HG03066 (cell line): ENCODE data around the gene MDM4.
"Not testable (repeated sequence)": the region's sequence is repeated elsewhere in the genome, so short reads cannot be mapped to it uniquely, and the experiment has no call there.

ENCODE experiments used
- ATAC-seq: cut with Tn5 transposase; IDR thresholded peaks from one replicate; pipeline ENCODE4 v1.9.1; 2021; ENCODE audit warnings: low read depth; ENCODE audit not compliant: unreplicated experiment

The MDM4 gene

GRCh38 chr1:204558467-204558866 is 42.3 kb downstream of the MDM4 start:
- ATAC-seq: no peak

GRCh38 chr1:204560002-204560401 is 43.8 kb downstream of the MDM4 start:
- ATAC-seq: not testable (repeated sequence)

GRCh38 chr1:204560590-204561150 is 44.5 kb downstream of the MDM4 start:
- no peak for ATAC-seq

GRCh38 chr1:204562075-204562990 is 46.1 kb downstream of the MDM4 start:
- ATAC-seq: no peak

GRCh38 chr1:204563307-204563706 is 47.1 kb downstream of the MDM4 start:
- ATAC-seq: no peak

- ATAC-seq: no peak
These were observed 47.6 kb downstream of the MDM4 start for GRCh38 chr1:204563780-204564179.

- ATAC-seq: peak; percentile 88
These were observed 48.6 kb downstream of the MDM4 start for GRCh38 chr1:204564835-204565234.

GRCh38 chr1:204565617-204566582 is 49.7 kb downstream of the MDM4 start:
- no peak for ATAC-seq

- ATAC-seq: no peak
These were observed 50.4 kb downstream of the MDM4 start for GRCh38 chr1:204566583-204566955.

- no peak for ATAC-seq
These were observed 50.9 kb downstream of the MDM4 start for GRCh38 chr1:204567071-204567470.

- no peak for ATAC-seq
These were observed 52.5 kb downstream of the MDM4 start for GRCh38 chr1:204568576-204569315.

GRCh38 chr1:204569478-204569877 is 53.3 kb downstream of the MDM4 start:
- no peak for ATAC-seq

- ATAC-seq: not testable (repeated sequence)
These were observed 53.8 kb downstream of the MDM4 start for GRCh38 chr1:204570021-204570420.

GRCh38 chr1:204571128-204571527 is 54.9 kb downstream of the MDM4 start:
- no peak for ATAC-seq

- ATAC-seq: no peak
These were observed 55.4 kb downstream of the MDM4 start for GRCh38 chr1:204571631-204572030.

- ATAC-seq: no peak
These were observed 57.0 kb downstream of the MDM4 start for GRCh38 chr1:204572923-204573922.

GRCh38 chr1:204574016-204574864 is 58.0 kb downstream of the MDM4 start:
- ATAC-seq: no peak

- no peak for ATAC-seq
These were observed 58.6 kb downstream of the MDM4 start for GRCh38 chr1:204574865-204575163.
